Measurements from ENCODE around the gene DPCD. TPM values are rescaled to one million over a fixed set of nuclear protein-coding genes. Genes with fewer than 3 reads are reported as not detected.

The DPCD gene
- total RNA-seq, 2 donors from 2014 or later = 32.0 to 40.3 TPM

- H3K9me3 ChIP-seq = no peaks in the 10 kb centered on the region
- no peaks in the 10 kb centered on the region for H3K4me1 ChIP-seq
- H3K27me3 ChIP-seq = no peaks in the 10 kb centered on the region
- peak; percentile 83 to 87 for TF ChIP-seq CTCF (IDR thresholded peaks at IDR 0.05)
- H3K27ac ChIP-seq = no peak overlapping the region
- H3K4me3 ChIP-seq = no peak overlapping the region
- peak; percentile 65 for DNase-seq (ENCODE audit: low spot score)
- H3K36me3 ChIP-seq = peaks cover 2% of the 10 kb centered on the region
These were observed 14.8 kb downstream of the DPCD start for GRCh38 chr10:101602761-101603398.

GRCh38 chr10:101607124-101607523, 19.0 kb downstream of the DPCD start:
- peaks cover 44% of the 10 kb centered on the region for H3K36me3 ChIP-seq
- no peak for TF ChIP-seq CTCF (IDR thresholded peaks at IDR 0.05)
- no peaks in the 10 kb centered on the region for H3K27me3 ChIP-seq
- no peak overlapping the region for H3K27ac ChIP-seq
- H3K9me3 ChIP-seq = no peaks in the 10 kb centered on the region
- H3K4me1 ChIP-seq = no peaks in the 10 kb centered on the region
- H3K4me3 ChIP-seq = no peak overlapping the region
- no peak for DNase-seq (ENCODE audit: low spot score)

GRCh38 chr10:101609481-101609880, 21.4 kb downstream of the DPCD start:
- no peak for DNase-seq (ENCODE audit: low spot score)
- Histone ChIP-seq H3K4me1 (no peaks in the 10 kb centered on the region), H3K27me3 (no peaks in the 10 kb centered on the region), H3K36me3 (peaks cover 50% of the 10 kb centered on the region), H3K9me3 (no peaks in the 10 kb centered on the region), H3K27ac (no peak overlapping the region), H3K4me3 (no peak overlapping the region)
- TF ChIP-seq CTCF (IDR thresholded peaks at IDR 0.05) = no peak

GRCh38 chr10:101611096-101611905, 23.2 kb downstream of the DPCD start:
- DNase-seq (ENCODE audit: low spot score) = no peak
- no peak for TF ChIP-seq CTCF (IDR thresholded peaks at IDR 0.05)
- Histone ChIP-seq H3K36me3 (peaks cover 50% of the 10 kb centered on the region), H3K4me3 (no peak overlapping the region), H3K27ac (no peak overlapping the region), H3K27me3 (no peaks in the 10 kb centered on the region), H3K9me3 (no peaks in the 10 kb centered on the region), H3K4me1 (peaks cover 0 to under 1% of the 10 kb centered on the region in 2 donors)

- Histone ChIP-seq H3K4me3 (no peak overlapping the region), H3K36me3 (peaks cover 50% of the 10 kb centered on the region)
These were observed 24.0 kb downstream of the DPCD start for GRCh38 chr10:101612086-101612485.

More at GRCh38 chr10:101612086-101612485, 24.0 kb downstream of the DPCD start:
- no peak for TF ChIP-seq CTCF (IDR thresholded peaks at IDR 0.05)
- H3K4me1 ChIP-seq = peaks cover 0 to 8% of the 10 kb centered on the region in 2 donors
- no peaks in the 10 kb centered on the region for H3K27me3 ChIP-seq
- DNase-seq (ENCODE audit: low spot score) = no peak
- H3K9me3 ChIP-seq = no peaks in the 10 kb centered on the region
- H3K27ac ChIP-seq = no peak overlapping the region

Measured in right atrium auricular region (tissue), 2 donors.